Stomach (tissue), 4 donors: ENCODE measurements around the gene MRPL49.

Experiments
- CTCF ChIP-seq, 7 experiments: fragments of 450-650 bp in 4 of 7; fragments of 200-600 bp in 3 of 7; sonication (generic) in 3 of 7; IDR thresholded peaks; one replicate each; pipeline ENCODE4 v1.5.1; 2016 to 2019; ENCODE audit warnings: antibody characterized with exemption in 7 of 7, control low read depth in 2 of 7, mild to moderate bottlenecking in 1 of 7
- POLR2A ChIP-seq, 4 donors: fragments of 450-650 bp; IDR thresholded peaks; one replicate each; pipeline ENCODE4 v1.6.1; 2016; ENCODE audit warnings: antibody characterized with exemption in 4 of 4, control low read depth in 2 of 4, mild to moderate bottlenecking in 1 of 4, moderate library complexity in 1 of 4
- POLR2AphosphoS5 ChIP-seq, 3 donors: sonication (generic); formaldehyde crosslinking; IDR thresholded peaks; one replicate each; pipeline ENCODE4 v1.6.1; 2016; ENCODE audit warnings: antibody characterized with exemption in 3 of 3

- TF ChIP-seq CTCF (IDR thresholded peaks at IDR 0.05): no peak
- no peak for TF ChIP-seq POLR2AphosphoS5 (IDR thresholded peaks at IDR 0.05)
- no peak for TF ChIP-seq POLR2A (IDR thresholded peaks at IDR 0.05)
These were observed 6.3 kb downstream of the MRPL49 start for GRCh38 chr11:65128182-65129145.
